ENCODE data around the gene OXCT2.
"Not testable (repeated sequence)": the region's sequence is repeated elsewhere in the genome, so short reads cannot be mapped to it uniquely, and the experiment has no call there.

DNA sequence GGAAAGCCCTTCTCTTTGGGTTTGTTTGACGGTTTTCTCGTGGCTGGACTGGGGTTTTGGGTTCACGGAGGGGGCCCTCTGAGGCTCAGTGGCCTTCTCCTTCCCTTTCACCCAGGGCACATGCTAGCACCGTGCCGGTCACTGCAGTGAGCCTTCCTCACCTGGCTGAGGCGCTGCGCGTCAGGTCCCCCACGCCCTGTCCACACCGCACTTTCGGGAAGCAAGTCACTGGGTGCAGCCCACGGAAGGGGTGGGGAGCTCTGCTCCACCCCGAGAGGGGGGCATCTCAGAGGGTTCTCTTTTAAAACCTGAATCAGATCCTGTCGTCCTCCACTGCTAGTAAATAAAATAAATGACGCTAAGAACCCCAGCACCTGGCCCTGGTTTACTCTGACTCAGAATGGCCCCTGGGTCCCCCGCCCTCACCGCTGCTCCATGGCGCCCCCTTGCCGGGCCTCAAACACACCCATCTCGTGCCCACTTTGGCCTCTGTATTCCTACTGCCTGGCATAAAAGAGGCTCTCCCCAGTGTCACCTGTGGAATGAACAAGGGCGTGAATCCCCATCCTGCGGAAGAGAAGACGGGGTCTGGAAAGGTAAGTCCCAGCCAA lies 2.3 kb upstream of the OXCT2 start:
- TF ChIP-seq, protein P1, sequence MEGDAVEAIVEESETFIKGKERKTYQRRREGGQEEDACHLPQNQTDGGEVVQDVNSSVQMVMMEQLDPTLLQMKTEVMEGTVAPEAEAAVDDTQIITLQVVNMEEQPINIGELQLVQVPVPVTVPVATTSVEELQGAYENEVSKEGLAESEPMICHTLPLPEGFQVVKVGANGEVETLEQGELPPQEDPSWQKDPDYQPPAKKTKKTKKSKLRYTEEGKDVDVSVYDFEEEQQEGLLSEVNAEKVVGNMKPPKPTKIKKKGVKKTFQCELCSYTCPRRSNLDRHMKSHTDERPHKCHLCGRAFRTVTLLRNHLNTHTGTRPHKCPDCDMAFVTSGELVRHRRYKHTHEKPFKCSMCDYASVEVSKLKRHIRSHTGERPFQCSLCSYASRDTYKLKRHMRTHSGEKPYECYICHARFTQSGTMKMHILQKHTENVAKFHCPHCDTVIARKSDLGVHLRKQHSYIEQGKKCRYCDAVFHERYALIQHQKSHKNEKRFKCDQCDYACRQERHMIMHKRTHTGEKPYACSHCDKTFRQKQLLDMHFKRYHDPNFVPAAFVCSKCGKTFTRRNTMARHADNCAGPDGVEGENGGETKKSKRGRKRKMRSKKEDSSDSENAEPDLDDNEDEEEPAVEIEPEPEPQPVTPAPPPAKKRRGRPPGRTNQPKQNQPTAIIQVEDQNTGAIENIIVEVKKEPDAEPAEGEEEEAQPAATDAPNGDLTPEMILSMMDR (IDR thresholded peaks at IDR 0.05; ENCODE audit: low read length) = not testable (repeated sequence)
- not testable (repeated sequence) for TF ChIP-seq EZH2phosphoT487 (IDR thresholded peaks at IDR 0.05; ENCODE audit: low read length)
